ENCODE data around the gene PUM2.

Gene PUM2

GRCh38 chr2:20317197-20317596 is 33.4 kb downstream of the PUM2 start:
- TF ChIP-seq MAX (IDR thresholded peaks at IDR 0.05) (no peak), CREB1 (IDR thresholded peaks at IDR 0.05; ENCODE audit: low read depth) (no peak), USF1 (IDR thresholded peaks at IDR 0.05) (no peak), EP300 (IDR thresholded peaks at IDR 0.05; ENCODE audit: borderline replicate concordance) (no peak), TCF12 (IDR thresholded peaks at IDR 0.05; ENCODE audit: low read depth) (no peak), ZBTB7A (IDR thresholded peaks at IDR 0.05; ENCODE audit: low read depth) (no peak), TEAD4 (IDR thresholded peaks at IDR 0.05) (no peak), RAD21 (IDR thresholded peaks at IDR 0.05; ENCODE audit: low read depth) (no peak), TAF1 (IDR thresholded peaks at IDR 0.05; ENCODE audit: low read depth) (no peak), EGR1 (IDR thresholded peaks at IDR 0.05) (no peak), NFIC (IDR thresholded peaks at IDR 0.05) (no peak), YY1 (IDR thresholded peaks at IDR 0.05; ENCODE audit: low read depth) (no peak), FOXM1 (IDR thresholded peaks at IDR 0.05; ENCODE audit: borderline replicate concordance, low read depth) (no peak)

GRCh38 chr2:20314562-20315501 is 35.8 kb downstream of the PUM2 start:
- TF ChIP-seq EGR1 (IDR thresholded peaks at IDR 0.05) = no peak
- no peak for TF ChIP-seq MAX (IDR thresholded peaks at IDR 0.05)
- TF ChIP-seq TEAD4 (IDR thresholded peaks at IDR 0.05) = no peak
- TF ChIP-seq CEBPB (IDR thresholded peaks at IDR 0.05) = no peak
- TF ChIP-seq EP300 (IDR thresholded peaks at IDR 0.05; ENCODE audit: borderline replicate concordance) = no peak
- TF ChIP-seq FOXM1 (IDR thresholded peaks at IDR 0.05; ENCODE audit: borderline replicate concordance, low read depth) = no peak
- no peak for TF ChIP-seq NFIC (IDR thresholded peaks at IDR 0.05)
- no peak for TF ChIP-seq YY1 (IDR thresholded peaks at IDR 0.05; ENCODE audit: low read depth)
- TF ChIP-seq REST (IDR thresholded peaks at IDR 0.05; ENCODE audit: low read depth) = no peak
- TF ChIP-seq RAD21 (IDR thresholded peaks at IDR 0.05; ENCODE audit: low read depth) = no peak
- TF ChIP-seq TCF12 (IDR thresholded peaks at IDR 0.05; ENCODE audit: low read depth) = no peak
- TF ChIP-seq TAF1 (IDR thresholded peaks at IDR 0.05; ENCODE audit: low read depth) = no peak
- TF ChIP-seq USF1 (IDR thresholded peaks at IDR 0.05) = no peak
- TF ChIP-seq CREB1 (IDR thresholded peaks at IDR 0.05; ENCODE audit: low read depth) = no peak
- no peak for TF ChIP-seq ZBTB7A (IDR thresholded peaks at IDR 0.05; ENCODE audit: low read depth)

- no peak for TF ChIP-seq NFIC (IDR thresholded peaks at IDR 0.05)
- TF ChIP-seq TCF12 (IDR thresholded peaks at IDR 0.05; ENCODE audit: low read depth) = no peak
- no peak for TF ChIP-seq EP300 (IDR thresholded peaks at IDR 0.05; ENCODE audit: borderline replicate concordance)
- no peak for TF ChIP-seq EGR1 (IDR thresholded peaks at IDR 0.05)
- no peak for TF ChIP-seq FOXM1 (IDR thresholded peaks at IDR 0.05; ENCODE audit: borderline replicate concordance, low read depth)
- TF ChIP-seq CEBPB (IDR thresholded peaks at IDR 0.05) = no peak
- TF ChIP-seq CREB1 (IDR thresholded peaks at IDR 0.05; ENCODE audit: low read depth) = no peak
- TF ChIP-seq ZBTB7A (IDR thresholded peaks at IDR 0.05; ENCODE audit: low read depth) = no peak
- TF ChIP-seq USF1 (IDR thresholded peaks at IDR 0.05) = no peak
- TF ChIP-seq TAF1 (IDR thresholded peaks at IDR 0.05; ENCODE audit: low read depth) = no peak
- no peak for TF ChIP-seq MAX (IDR thresholded peaks at IDR 0.05)
- TF ChIP-seq TEAD4 (IDR thresholded peaks at IDR 0.05) = no peak
Observed at GRCh38 chr2:20313659-20314058, 37.0 kb downstream of the PUM2 start.

GRCh38 chr2:20309001-20309400 is 41.6 kb downstream of the PUM2 start:
- TF ChIP-seq YY1 (IDR thresholded peaks at IDR 0.05; ENCODE audit: low read depth) (no peak), EGR1 (IDR thresholded peaks at IDR 0.05) (no peak), TEAD4 (IDR thresholded peaks at IDR 0.05) (no peak), FOXM1 (IDR thresholded peaks at IDR 0.05; ENCODE audit: borderline replicate concordance, low read depth) (no peak), RAD21 (IDR thresholded peaks at IDR 0.05; ENCODE audit: low read depth) (no peak), REST (IDR thresholded peaks at IDR 0.05; ENCODE audit: low read depth) (no peak), NFIC (IDR thresholded peaks at IDR 0.05) (no peak), CEBPB (IDR thresholded peaks at IDR 0.05) (no peak)
